Ectodermal cell (in vitro differentiated cells): ENCODE measurements around the gene NEK2.
"Not testable (repeated sequence)": the region's sequence is repeated elsewhere in the genome, so short reads cannot be mapped to it uniquely, and the experiment has no call there.

Experiments used
- H3K27ac ChIP-seq: 2 replicates; pipeline ENCODE4 v1.7.0; 2013; ENCODE audit warnings: mild to moderate bottlenecking, low read depth, low read length; ENCODE audit not compliant: insufficient read depth, poor library complexity, severe bottlenecking
- H3K27me3 ChIP-seq: 2 replicates; pipeline ENCODE4 v1.7.0; 2013; ENCODE audit warnings: mild to moderate bottlenecking, low read length; ENCODE audit not compliant: insufficient read depth, control insufficient read depth, poor library complexity, severe bottlenecking
- H3K36me3 ChIP-seq: one replicate; pipeline ENCODE4 v1.7.0; 2013; ENCODE audit warnings: low read length; ENCODE audit not compliant: control insufficient read depth, insufficient read depth
- H3K4me1 ChIP-seq: one replicate; pipeline ENCODE4 v1.7.0; 2013; ENCODE audit warnings: low read length; ENCODE audit not compliant: control insufficient read depth, insufficient read depth
- H3K4me3 ChIP-seq: 2 replicates; pipeline ENCODE4 v1.7.0; 2013; ENCODE audit warnings: low read depth, low read length, control low read depth; ENCODE audit not compliant: insufficient read depth
- H3K9me3 ChIP-seq: 2 replicates; pipeline ENCODE4 v1.7.0; 2013; ENCODE audit warnings: mild to moderate bottlenecking, low read length, moderate library complexity; ENCODE audit not compliant: control insufficient read depth
- WGBS, 2 experiments: methylation state at CpG; one replicate each; pipeline ENCODE4 v1.1.7; 2013; ENCODE audit warnings: missing lambda C conversion rate in 2 of 2; 5-methylcytosine and 5-hydroxymethylcytosine counted together

NEK2 gene

GRCh38 chr1:211697356-211697755, 21.9 kb upstream of the NEK2 start:
- Histone ChIP-seq H3K4me3 (no peak overlapping the region), H3K4me1 (no peaks in the 10 kb centered on the region), H3K9me3 (no peaks in the 10 kb centered on the region), H3K27me3 (peaks cover 9% of the 10 kb centered on the region), H3K36me3 (no peaks in the 10 kb centered on the region), H3K27ac (no peak overlapping the region)
- WGBS, 2 experiments = 78 to 81% methylated on average over 1 of the region's 1 CpG

GRCh38 chr1:211695135-211695816, 19.9 kb upstream of the NEK2 start:
- no peaks in the 10 kb centered on the region for H3K4me1 ChIP-seq
- WGBS, 2 experiments = 64 to 70% methylated on average over 9 to 10 of the region's 10 CpGs
- H3K4me3 ChIP-seq = no peak overlapping the region
- no peaks in the 10 kb centered on the region for H3K36me3 ChIP-seq
- no peaks in the 10 kb centered on the region for H3K9me3 ChIP-seq
- no peak overlapping the region for H3K27ac ChIP-seq
- H3K27me3 ChIP-seq = peaks cover 9% of the 10 kb centered on the region

GRCh38 chr1:211693911-211694310, 18.5 kb upstream of the NEK2 start:
- not testable (repeated sequence) for H3K36me3 ChIP-seq, H3K27me3 ChIP-seq, H3K4me1 ChIP-seq, H3K27ac ChIP-seq, H3K4me3 ChIP-seq, H3K9me3 ChIP-seq
- 92 to 95% methylated on average over 2 to 5 of the region's 5 CpGs for WGBS, 2 experiments

GRCh38 chr1:211688421-211688820, 13.0 kb upstream of the NEK2 start:
- Histone ChIP-seq H3K36me3 (no peaks in the 10 kb centered on the region), H3K9me3 (no peaks in the 10 kb centered on the region), H3K27me3 (no peaks in the 10 kb centered on the region), H3K4me1 (no peaks in the 10 kb centered on the region), H3K4me3 (no peak overlapping the region), H3K27ac (no peak overlapping the region)
- whole genome bisulfite sequencing, 2 experiments = 95 to 96% methylated on average over 2 of the region's 2 CpGs

GRCh38 chr1:211687462-211688215, 12.2 kb upstream of the NEK2 start:
- Histone ChIP-seq H3K9me3 (no peaks in the 10 kb centered on the region), H3K27ac (no peak overlapping the region), H3K4me1 (no peaks in the 10 kb centered on the region), H3K4me3 (no peak overlapping the region), H3K36me3 (no peaks in the 10 kb centered on the region), H3K27me3 (no peaks in the 10 kb centered on the region)
- 92 to 93% methylated on average over 16 of the region's 16 CpGs for WGBS, 2 experiments

GRCh38 chr1:211685823-211686222, 10.4 kb upstream of the NEK2 start:
- Histone ChIP-seq H3K4me1 (no peaks in the 10 kb centered on the region), H3K4me3 (no peak overlapping the region), H3K27me3 (no peaks in the 10 kb centered on the region), H3K9me3 (no peaks in the 10 kb centered on the region), H3K27ac (no peak overlapping the region), H3K36me3 (no peaks in the 10 kb centered on the region)
- 89 to 94% methylated on average over 7 of the region's 7 CpGs for WGBS, 2 experiments

- Histone ChIP-seq H3K27ac (no peak overlapping the region), H3K36me3 (no peaks in the 10 kb centered on the region), H3K4me3 (no peak overlapping the region), H3K9me3 (no peaks in the 10 kb centered on the region), H3K4me1 (no peaks in the 10 kb centered on the region), H3K27me3 (no peaks in the 10 kb centered on the region)
- WGBS, 2 experiments = 89 to 94% methylated on average over 3 of the region's 3 CpGs
These were observed 9.4 kb upstream of the NEK2 start for GRCh38 chr1:211684791-211685190.

GRCh38 chr1:211684331-211684730, 8.9 kb upstream of the NEK2 start:
- H3K9me3 ChIP-seq = no peaks in the 10 kb centered on the region
- H3K27ac ChIP-seq = no peak overlapping the region
- no peaks in the 10 kb centered on the region for H3K27me3 ChIP-seq
- no peaks in the 10 kb centered on the region for H3K4me1 ChIP-seq
- H3K36me3 ChIP-seq = no peaks in the 10 kb centered on the region
- H3K4me3 ChIP-seq = no peak overlapping the region
- WGBS, 2 experiments = 88% methylated on average over 3 of the region's 3 CpGs

GRCh38 chr1:211683396-211684297, 8.2 kb upstream of the NEK2 start:
- H3K9me3 ChIP-seq = no peaks in the 10 kb centered on the region
- no peaks in the 10 kb centered on the region for H3K36me3 ChIP-seq
- no peak overlapping the region for H3K27ac ChIP-seq
- 84 to 94% methylated on average over 8 of the region's 8 CpGs for WGBS, 2 experiments
- no peaks in the 10 kb centered on the region for H3K4me1 ChIP-seq
- no peaks in the 10 kb centered on the region for H3K27me3 ChIP-seq
- H3K4me3 ChIP-seq = no peak overlapping the region

- WGBS, 2 experiments = 90 to 91% methylated on average over 7 of the region's 7 CpGs
- H3K27me3 ChIP-seq, H3K9me3 ChIP-seq, H3K36me3 ChIP-seq, H3K4me3 ChIP-seq, H3K4me1 ChIP-seq, H3K27ac ChIP-seq: not testable (repeated sequence)
These were observed 6.8 kb upstream of the NEK2 start for GRCh38 chr1:211682186-211682585.
